ENCODE measurements around the gene CFAP161.

CFAP161 gene

GRCh38 chr15:81188354-81188753, 54.3 kb downstream of the CFAP161 start:
- TF ChIP-seq CTCF (IDR thresholded peaks at IDR 0.05): no peak
- Mint-ChIP-seq H3K27ac (no peak overlapping the region), H3K4me3 (no peak overlapping the region), H3K9me3 (no peaks in the 10 kb centered on the region), H3K36me3 (ENCODE audit: low read depth) (no peaks in the 10 kb centered on the region), H3K27me3 (ENCODE audit: low read depth, poor library complexity) (peaks cover 20% of the 10 kb centered on the region), H3K4me1 (peaks cover 6% of the 10 kb centered on the region)
- DNase-seq: no peak

GRCh38 chr15:81189583-81190283, 55.7 kb downstream of the CFAP161 start:
- H3K27ac Mint-ChIP-seq: no peak overlapping the region
- peaks cover 14% of the 10 kb centered on the region for H3K27me3 Mint-ChIP-seq (ENCODE audit: low read depth, poor library complexity)
- TF ChIP-seq CTCF (IDR thresholded peaks at IDR 0.05): no peak
- H3K36me3 Mint-ChIP-seq (ENCODE audit: low read depth): no peaks in the 10 kb centered on the region
- peaks cover 6% of the 10 kb centered on the region for H3K4me1 Mint-ChIP-seq
- no peak overlapping the region for H3K4me3 Mint-ChIP-seq
- no peaks in the 10 kb centered on the region for H3K9me3 Mint-ChIP-seq
- DNase-seq: no peak

GRCh38 chr15:81190922-81191507, 56.9 kb downstream of the CFAP161 start:
- Mint-ChIP-seq H3K36me3 (ENCODE audit: low read depth) (no peaks in the 10 kb centered on the region), H3K27ac (no peak overlapping the region)
- no peak for TF ChIP-seq CTCF (IDR thresholded peaks at IDR 0.05)

GRCh38 chr15:81191701-81192100, 57.6 kb downstream of the CFAP161 start:
- Mint-ChIP-seq H3K27ac (no peak overlapping the region), H3K9me3 (no peaks in the 10 kb centered on the region), H3K27me3 (ENCODE audit: low read depth, poor library complexity) (peaks cover 17% of the 10 kb centered on the region), H3K4me3 (no peak overlapping the region), H3K36me3 (ENCODE audit: low read depth) (no peaks in the 10 kb centered on the region), H3K4me1 (peaks cover 10% of the 10 kb centered on the region)
- no peak for TF ChIP-seq CTCF (IDR thresholded peaks at IDR 0.05)
- no peak for DNase-seq

More at GRCh38 chr15:81190922-81191507, 56.9 kb downstream of the CFAP161 start:
- Mint-ChIP-seq H3K9me3 (no peaks in the 10 kb centered on the region), H3K4me1 (peaks cover 10% of the 10 kb centered on the region), H3K4me3 (no peak overlapping the region), H3K27me3 (ENCODE audit: low read depth, poor library complexity) (peaks cover 14% of the 10 kb centered on the region)
- no peak for DNase-seq

GRCh38 chr15:81194723-81195122, 60.7 kb downstream of the CFAP161 start:
- peaks cover 16% of the 10 kb centered on the region for H3K4me1 Mint-ChIP-seq
- H3K4me3 Mint-ChIP-seq: no peak overlapping the region

More at GRCh38 chr15:81194723-81195122, 60.7 kb downstream of the CFAP161 start:
- no peaks in the 10 kb centered on the region for H3K9me3 Mint-ChIP-seq
- TF ChIP-seq CTCF (IDR thresholded peaks at IDR 0.05): no peak
- no peaks in the 10 kb centered on the region for H3K36me3 Mint-ChIP-seq (ENCODE audit: low read depth)
- no peak overlapping the region for H3K27ac Mint-ChIP-seq
- DNase-seq: no peak
- peaks cover 21% of the 10 kb centered on the region for H3K27me3 Mint-ChIP-seq (ENCODE audit: low read depth, poor library complexity)
